Adrenal gland (tissue), 5 donors: ENCODE measurements around the gene PHF21A.

Experiments
- POLR2A ChIP-seq, 2 donors: fragments of 450-650 bp; IDR thresholded peaks; one replicate each; pipeline ENCODE4 v1.6.1; 2017; ENCODE audit warnings: antibody characterized with exemption in 2 of 2, mild to moderate bottlenecking in 2 of 2, moderate library complexity in 1 of 2
- TF ChIP-seq, protein P1 (sequence below), 6 experiments: fragments of 450-650 bp in 4 of 6; fragments of 200-600 bp in 2 of 6; sonication (generic) in 1 of 6; IDR thresholded peaks; 1 replicate in 5 of 6; 2 replicates in 1 of 6; pipeline versions ENCODE4 v1.5.1 to v1.8.0; 2016 to 2021; ENCODE audit warnings: antibody characterized with exemption in 6 of 6, mild to moderate bottlenecking in 2 of 6, moderate library complexity in 1 of 6
- donor health status: DM: no; HTN: no; CAD: no.

GRCh38 chr11:45949992-45950407 is 171.3 kb downstream of the PHF21A start:
- TF ChIP-seq, protein P1, sequence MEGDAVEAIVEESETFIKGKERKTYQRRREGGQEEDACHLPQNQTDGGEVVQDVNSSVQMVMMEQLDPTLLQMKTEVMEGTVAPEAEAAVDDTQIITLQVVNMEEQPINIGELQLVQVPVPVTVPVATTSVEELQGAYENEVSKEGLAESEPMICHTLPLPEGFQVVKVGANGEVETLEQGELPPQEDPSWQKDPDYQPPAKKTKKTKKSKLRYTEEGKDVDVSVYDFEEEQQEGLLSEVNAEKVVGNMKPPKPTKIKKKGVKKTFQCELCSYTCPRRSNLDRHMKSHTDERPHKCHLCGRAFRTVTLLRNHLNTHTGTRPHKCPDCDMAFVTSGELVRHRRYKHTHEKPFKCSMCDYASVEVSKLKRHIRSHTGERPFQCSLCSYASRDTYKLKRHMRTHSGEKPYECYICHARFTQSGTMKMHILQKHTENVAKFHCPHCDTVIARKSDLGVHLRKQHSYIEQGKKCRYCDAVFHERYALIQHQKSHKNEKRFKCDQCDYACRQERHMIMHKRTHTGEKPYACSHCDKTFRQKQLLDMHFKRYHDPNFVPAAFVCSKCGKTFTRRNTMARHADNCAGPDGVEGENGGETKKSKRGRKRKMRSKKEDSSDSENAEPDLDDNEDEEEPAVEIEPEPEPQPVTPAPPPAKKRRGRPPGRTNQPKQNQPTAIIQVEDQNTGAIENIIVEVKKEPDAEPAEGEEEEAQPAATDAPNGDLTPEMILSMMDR (IDR thresholded peaks at IDR 0.05), result no peak
- no peak for TF ChIP-seq POLR2A (IDR thresholded peaks at IDR 0.05)
